Hematopoietic multipotent progenitor cell treated with erythropoietin and hydrocortisone succinate and interleukin-3 and kit ligand, for 15 days (in vitro differentiated cells): ENCODE measurements around the gene TCF7L1.
A peak's percentile ranks its signal among the peaks of the same experiment; 100 is the strongest.

Experiments used
- DNase-seq: peaks from one replicate; pipeline ENCODE4 v3.0.0-alpha.2; 2015; ENCODE audit warnings: low spot score

Gene TCF7L1

GRCh38 chr2:85255456-85255812 lies 122.2 kb downstream of the TCF7L1 start:
- DNase-seq: no peak

GRCh38 chr2:85255813-85256594 lies 122.8 kb downstream of the TCF7L1 start:
- DNase-seq: no peak

GRCh38 chr2:85257359-85257969 lies 124.3 kb downstream of the TCF7L1 start:
- DNase-seq: no peak

GRCh38 chr2:85257970-85258605 lies 124.9 kb downstream of the TCF7L1 start:
- DNase-seq: no peak

GRCh38 chr2:85259101-85259590 lies 126.0 kb downstream of the TCF7L1 start:
- no peak for DNase-seq

GRCh38 chr2:85259879-85260278 lies 126.7 kb downstream of the TCF7L1 start:
- DNase-seq: no peak

GRCh38 chr2:85263591-85263990 lies 130.4 kb downstream of the TCF7L1 start:
- no peak for DNase-seq

GRCh38 chr2:85264471-85264870 lies 131.3 kb downstream of the TCF7L1 start:
- DNase-seq: no peak

GRCh38 chr2:85265304-85265703 lies 132.1 kb downstream of the TCF7L1 start:
- DNase-seq: no peak

- DNase-seq: peak; percentile 77
Observed at GRCh38 chr2:85266146-85267041, 133.2 kb downstream of the TCF7L1 start.

GRCh38 chr2:85269959-85270358 lies 136.8 kb downstream of the TCF7L1 start:
- DNase-seq: no peak

GRCh38 chr2:85272357-85272756 lies 139.2 kb downstream of the TCF7L1 start:
- DNase-seq: no peak

- DNase-seq: no peak
Observed at GRCh38 chr2:85273738-85274731, 140.8 kb downstream of the TCF7L1 start.

- no peak for DNase-seq
Observed at GRCh38 chr2:85275984-85276540, 142.9 kb downstream of the TCF7L1 start.

GRCh38 chr2:85276571-85277118 lies 143.5 kb downstream of the TCF7L1 start:
- no peak for DNase-seq

- no peak for DNase-seq
Observed at GRCh38 chr2:85277416-85278158, 144.4 kb downstream of the TCF7L1 start.

GRCh38 chr2:85278361-85278760 lies 145.2 kb downstream of the TCF7L1 start:
- DNase-seq: no peak

- no peak for DNase-seq
Observed at GRCh38 chr2:85281553-85281952, 148.4 kb downstream of the TCF7L1 start.

GRCh38 chr2:85282914-85283313 lies 149.7 kb downstream of the TCF7L1 start:
- no peak for DNase-seq
